NCI-H2196 (cell line): ENCODE measurements around the gene SMNDC1.
"Not testable (repeated sequence)": the region's sequence is repeated elsewhere in the genome, so short reads cannot be mapped to it uniquely, and the experiment has no call there.

Source experiments
- DNase-seq: peaks from one replicate; lab custom pipeline; 2025; ENCODE audit not compliant: unreplicated experiment; lab: John Stamatoyannopoulos, UW

The SMNDC1 gene

DNA sequence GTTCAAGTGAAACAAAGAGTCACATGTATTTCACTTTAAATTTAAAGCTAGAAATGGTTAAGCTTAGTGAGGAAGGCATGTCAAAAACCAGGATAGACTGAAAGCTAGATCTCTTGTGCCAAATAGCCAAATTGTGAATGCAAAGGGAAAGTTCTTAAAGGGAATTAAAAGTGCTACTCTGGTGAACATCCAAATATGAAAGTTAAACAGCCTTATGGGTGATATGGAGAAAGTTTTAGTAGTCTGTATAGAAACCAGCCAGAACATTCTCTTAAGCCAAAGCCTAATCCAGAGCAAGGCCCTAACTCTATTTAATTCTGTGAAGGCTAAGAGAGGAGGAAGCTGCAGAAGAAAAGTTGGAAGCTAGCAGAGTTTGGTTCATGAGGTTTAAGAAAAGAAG is 50.3 kb downstream of the SMNDC1 start:
- DNase-seq: no peak

DNA sequence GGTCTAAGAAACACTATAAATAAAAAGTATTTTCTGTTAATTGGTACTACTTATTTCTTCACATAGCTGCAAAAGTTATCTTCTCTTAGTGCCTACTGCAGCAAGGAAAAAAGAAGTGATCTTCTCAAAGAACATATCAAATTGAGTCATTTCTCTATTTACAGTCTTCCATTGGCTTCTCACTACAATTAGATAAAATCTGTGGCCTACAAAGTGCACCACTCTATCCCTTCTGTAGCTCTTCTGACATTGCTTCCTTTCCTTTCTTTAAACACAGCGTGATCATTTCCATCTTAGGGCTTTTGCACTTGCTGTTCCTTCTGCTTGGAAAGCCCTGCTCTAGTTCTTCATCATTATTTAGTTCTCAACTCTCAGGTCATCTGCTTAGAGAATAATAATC is 52.6 kb downstream of the SMNDC1 start:
- DNase-seq: no peak

DNA sequence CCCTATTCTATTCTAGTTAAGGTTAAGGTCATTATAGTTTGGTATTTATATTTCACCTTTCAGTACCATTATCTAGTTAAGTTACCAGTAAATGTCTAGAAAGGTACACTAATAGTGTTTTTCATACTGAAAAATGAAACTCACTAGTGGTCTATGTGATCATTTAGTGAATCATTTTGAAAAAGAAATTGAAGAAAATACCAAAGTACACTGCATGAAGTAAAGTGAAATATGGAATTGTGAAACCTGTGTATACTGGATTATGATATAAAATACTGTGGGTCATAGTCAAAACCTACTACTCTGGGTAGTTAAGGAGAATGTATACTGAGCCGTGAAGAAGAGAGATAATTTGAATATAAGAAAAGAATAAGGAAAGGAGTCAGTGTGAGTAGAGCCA is 53.3 kb downstream of the SMNDC1 start:
- not testable (repeated sequence) for DNase-seq

DNA sequence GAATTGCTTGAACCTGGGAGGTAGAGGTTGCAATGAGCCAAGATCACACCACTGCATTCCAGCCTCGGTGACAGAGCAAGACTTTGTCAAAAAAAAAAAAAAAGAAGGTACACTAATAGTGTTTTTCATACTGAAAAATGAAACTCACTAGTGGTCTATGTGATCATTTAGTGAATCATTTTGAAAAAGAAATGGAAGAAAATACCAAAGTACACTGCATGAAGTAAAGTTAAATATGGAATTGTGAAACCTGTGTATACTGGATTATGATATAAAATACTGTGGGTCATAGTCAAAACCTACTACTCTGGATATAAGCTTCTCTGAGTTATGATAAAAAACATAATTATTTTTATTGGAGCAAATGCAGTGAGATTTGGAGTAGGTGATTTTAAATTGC is 55.2 kb downstream of the SMNDC1 start:
- DNase-seq: not testable (repeated sequence)

DNA sequence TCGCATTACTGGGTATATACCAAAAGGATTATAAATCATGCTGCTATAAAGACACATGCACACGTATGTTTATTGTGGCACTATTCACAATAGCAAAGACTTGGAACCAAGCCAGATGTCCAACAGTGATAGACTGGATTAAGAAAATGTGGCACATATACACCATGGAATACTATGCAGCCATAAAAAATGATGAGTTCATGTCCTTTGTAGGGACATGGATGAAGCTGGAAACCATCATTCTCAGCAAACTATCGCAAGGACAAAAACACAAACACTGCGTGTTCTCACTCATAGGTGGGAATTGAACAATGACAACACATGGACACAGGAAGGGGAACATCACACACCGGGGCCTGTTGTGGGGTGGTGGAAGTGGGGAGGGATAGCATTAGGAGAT is 56.9 kb downstream of the SMNDC1 start:
- DNase-seq: not testable (repeated sequence)

DNA sequence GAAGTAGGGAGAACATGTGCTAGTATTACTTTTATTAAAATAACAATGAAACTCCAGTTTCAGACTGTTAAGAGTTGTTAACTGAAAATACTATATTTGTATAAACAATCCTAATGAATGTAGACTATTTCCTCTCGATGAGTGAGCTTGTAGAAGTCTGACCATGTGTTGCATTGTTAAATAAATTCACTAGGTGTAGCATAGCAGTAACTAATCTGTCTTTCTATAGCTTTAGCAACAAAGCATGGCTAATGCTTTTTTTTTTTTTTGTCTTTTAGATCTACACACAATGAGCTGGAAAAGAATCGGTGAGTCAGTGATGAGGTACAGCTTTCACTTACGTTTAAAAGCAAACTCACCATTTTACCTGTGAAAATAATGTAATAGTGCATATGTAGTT is 60.2 kb downstream of the SMNDC1 start:
- no peak for DNase-seq

DNA sequence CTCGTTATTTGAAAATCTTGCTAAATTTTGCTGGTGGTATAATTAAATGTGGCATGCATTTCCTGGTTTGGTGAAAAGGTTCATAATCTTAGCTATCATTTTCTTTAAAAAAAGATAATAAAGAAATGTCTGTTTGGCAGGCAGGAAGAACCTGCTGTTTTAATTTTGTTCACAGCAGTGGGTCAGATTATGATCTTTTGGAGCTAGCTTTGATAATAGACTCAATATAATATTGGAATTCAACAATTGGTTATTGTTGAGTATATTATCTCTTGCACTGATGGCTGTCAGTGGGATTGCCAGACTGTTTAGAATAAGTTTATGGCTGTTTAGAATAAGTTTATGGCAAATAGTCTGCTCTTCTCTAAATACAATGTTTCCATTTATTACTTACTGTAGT is 62.2 kb downstream of the SMNDC1 start:
- no peak for DNase-seq

DNA sequence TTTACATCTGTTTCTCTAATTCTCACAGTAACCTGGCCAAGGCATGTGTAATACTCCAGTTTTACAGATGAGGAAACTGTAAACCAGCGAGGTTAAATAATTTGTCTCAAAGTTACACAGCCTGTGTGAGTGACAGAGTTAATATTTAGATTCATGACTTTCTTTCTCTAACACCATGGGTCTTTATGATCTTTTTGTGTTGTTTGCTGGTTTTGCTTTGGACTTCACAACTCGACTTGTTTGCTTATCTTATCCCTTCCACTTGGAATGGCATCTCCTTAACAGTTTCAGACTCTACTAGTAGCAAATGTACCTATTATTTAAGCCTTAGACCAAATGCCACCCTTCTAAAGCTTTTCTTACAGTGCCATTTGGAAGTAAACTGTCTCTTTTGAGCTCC is 62.9 kb downstream of the SMNDC1 start:
- DNase-seq: no peak

DNA sequence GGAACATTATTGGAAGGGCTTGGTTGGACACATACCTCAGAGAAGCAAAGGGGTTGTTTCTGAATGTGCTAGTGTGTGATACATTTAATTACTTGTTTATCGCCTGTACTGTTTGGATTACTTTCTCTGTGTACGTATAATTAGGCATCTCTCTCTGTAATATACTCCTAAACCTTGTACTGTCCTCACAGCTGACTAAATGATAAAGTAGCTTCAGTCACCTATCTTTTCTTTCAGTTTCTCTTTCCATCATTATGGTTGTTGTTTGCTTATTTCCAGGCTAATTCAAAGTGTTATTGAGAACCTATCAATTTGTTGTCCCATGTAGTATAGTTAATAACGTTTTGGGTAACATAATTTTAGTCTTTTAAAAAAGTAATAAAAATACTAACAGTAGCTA is 63.3 kb downstream of the SMNDC1 start:
- no peak for DNase-seq
